Pons (tissue), 1 donor: ENCODE data around the gene PNPT1.
A peak's percentile ranks its signal among the peaks of the same experiment; 100 is the strongest.
"Not testable (repeated sequence)": the region's sequence is repeated elsewhere in the genome, so short reads cannot be mapped to it uniquely, and the experiment has no call there.

Source experiments
- DNase-seq: peaks from one replicate; pipeline ENCODE4 v3.0.0-alpha.2; 2016; ENCODE audit warnings: low spot score

The PNPT1 gene

DNA sequence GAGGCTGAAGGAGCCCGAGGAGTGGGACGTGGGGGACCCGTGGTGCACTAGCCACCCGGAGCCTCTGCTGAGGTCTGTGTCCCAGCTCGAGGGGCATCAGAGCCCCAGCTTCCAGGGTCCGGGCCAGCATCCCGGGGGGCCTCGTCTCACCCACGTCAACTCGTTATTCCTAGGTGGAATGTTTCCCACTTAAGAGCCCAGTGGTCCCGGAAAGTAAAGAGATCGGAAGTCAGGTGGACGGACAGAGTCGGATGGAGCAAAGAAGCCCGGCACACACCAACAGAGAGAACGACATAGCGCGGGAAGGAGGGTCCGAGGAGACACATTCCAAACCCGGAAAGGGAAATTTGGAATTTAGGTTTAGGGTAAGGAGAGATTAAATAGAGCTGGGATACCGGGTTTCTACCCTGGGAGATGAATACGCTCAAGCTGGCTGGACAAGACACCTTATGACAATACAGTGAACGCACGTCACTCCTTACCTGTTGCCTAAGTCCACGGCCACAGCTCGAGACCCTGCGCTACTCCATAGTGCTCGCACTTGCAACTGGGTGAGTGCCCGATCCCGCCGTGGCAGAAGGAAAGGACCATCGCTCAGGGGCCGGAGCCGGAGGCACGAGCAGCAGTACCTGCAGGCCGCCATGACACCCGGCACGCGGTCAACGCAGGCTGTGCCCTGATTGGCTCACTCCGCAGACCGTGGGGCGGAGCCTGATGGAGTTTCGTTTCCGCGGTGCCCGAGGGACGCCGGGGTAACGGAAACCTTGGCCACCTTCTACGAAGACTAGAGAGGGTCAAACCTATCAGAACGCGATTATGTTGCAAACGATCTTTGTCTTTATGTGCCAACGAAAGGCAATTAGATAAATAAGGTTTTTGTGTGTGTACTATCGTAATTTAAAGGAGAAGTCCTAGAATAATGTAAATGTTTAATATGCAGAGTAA lies at the start of gene PNPT1:
TSS of gene PNPT1 (minus strand) at position 664 of the 945 bp plus-strand sequence. CDS start at position 643, 21 bp downstream.
- DNase-seq, result peak; percentile 92

GRCh38 chr2:55742996-55743395 lies 49.4 kb upstream of the PNPT1 start:
- DNase-seq, result no peak

DNA sequence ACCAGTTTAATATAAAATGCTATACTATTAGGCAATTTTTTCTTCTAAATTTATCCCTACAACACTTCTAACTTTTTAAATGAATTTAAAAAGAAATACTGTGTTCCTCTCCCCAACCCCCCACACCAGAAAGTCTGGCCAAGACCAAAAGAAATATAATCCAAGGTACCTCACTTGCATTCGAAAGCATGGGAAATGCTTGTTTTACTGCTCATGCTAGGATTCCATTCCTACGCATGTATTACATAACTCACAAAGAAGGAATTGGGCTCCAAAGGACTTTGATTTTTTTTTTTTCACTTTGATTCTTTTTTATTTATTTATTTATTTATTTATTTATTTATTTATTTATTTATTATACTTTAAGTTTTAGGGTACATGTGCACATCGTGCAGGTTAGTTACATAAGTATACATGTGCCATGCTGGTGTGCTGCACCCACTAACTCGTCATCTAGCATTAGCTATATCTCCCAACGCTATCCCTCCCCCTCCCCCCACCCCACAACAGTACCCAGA lies 42.4 kb upstream of the PNPT1 start:
- not testable (repeated sequence) for DNase-seq

GRCh38 chr2:55734726-55735125 lies 41.1 kb upstream of the PNPT1 start:
- no peak for DNase-seq

GRCh38 chr2:55733335-55733734 lies 39.7 kb upstream of the PNPT1 start:
- no peak for DNase-seq

DNA sequence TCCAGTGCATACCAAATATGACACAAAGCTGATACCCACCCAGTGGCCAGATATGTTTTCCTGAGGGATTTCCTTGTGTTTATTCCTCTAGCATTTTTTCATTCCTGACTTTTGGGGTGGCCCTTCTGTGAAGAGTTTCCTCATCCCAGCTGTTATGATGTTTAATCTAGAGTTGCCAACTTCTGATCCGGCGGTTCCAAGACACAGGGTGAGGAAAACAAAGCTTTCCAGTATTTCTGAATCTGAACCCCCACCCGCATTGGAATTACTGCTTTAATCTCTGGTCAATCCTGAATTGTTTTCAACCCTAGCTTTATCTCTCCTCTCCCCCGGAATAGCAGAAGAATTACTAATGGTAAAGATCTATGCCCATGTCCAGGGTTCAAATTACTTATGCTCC lies 39.2 kb upstream of the PNPT1 start:
- no peak for DNase-seq

GRCh38 chr2:55729136-55729685 lies 35.6 kb upstream of the PNPT1 start:
- no peak for DNase-seq

DNA sequence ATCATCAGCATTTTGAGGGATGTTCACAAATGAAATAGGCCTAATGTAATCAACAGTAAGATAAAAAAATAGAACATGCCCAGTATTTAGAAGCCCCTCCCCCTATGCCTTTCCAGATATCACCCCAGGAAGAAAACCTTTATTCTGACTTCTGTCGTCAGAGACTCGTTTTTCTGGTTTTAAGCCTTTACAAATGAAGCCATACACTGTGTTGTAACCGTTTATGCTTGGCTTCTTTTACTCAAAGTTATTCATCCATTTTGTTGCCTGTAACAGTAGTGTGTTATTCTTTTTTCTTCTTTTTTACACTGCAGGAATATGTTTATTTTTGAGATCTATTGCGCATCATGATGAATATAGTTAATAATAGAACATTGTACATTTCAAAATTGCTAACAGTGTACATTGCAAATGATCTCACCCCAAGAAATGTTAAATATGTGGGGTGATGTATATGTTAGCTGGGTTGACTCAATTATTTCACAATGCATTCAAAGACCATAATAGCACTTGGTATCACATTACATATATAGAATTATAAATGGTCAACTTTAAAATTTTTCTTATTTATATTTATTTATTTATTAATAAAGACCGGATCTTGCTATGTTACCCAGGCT lies 28.1 kb upstream of the PNPT1 start:
- no peak for DNase-seq

- no peak for DNase-seq
These were observed 26.8 kb upstream of the PNPT1 start for GRCh38 chr2:55720417-55720816.

DNA sequence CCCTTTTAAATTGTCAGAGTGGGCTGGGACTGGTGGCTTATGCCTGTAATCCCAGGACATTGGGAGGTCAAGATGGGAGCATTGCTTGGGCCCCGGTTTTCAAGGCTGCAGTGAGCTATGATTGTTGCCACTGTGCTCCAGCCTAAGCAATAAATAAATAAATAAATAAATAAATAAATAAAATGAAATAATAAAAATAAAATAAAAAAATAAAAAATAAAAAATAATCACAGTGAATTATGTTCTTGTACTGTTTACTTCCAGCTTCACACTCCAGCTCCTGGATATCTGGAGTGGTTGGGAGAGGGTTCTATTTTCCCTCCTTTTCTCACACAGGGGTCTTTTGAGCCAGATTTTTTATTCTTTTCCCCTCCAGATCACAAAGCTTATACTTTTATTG lies 26.2 kb upstream of the PNPT1 start:
- no peak for DNase-seq

DNA sequence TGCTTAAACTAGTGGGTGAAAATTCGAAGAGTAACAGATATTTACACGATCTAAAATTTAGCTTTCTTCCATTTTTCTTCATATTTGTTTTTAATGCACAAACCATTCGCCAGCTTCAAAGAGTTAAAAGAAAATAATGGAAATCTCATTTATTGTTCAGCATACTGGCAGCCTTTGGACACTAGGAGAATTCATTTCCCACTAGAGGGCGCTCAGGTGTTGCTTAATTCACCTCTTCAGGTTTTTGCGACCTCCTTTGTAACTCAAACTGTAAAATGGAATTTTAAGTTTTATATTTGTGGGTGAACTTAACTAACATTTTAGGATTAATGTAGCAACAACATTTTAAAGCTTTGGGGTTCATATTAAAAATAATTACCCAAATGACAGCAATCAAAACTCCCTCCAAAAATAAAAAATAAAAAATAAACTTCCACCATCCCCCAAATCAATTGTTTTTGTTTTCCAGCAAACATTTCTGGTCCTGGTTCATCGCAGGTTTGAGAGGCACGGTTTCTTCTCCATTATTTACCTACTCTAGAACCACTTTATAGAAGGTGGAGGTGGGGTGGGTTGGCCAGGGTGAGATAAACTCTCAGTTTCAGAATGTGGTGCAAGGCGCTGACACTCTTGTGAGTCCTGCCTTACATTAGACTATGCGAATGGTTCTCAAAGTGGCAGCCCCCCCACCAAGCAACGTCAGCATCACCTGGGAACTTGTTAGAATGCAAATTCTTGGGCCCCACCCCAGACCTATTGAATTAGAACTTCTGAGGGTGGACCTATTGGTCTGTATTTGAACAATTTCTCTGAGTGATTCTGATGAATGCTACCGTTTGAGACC lies 24.7 kb upstream of the PNPT1 start:
- peak; percentile 83 for DNase-seq

DNA sequence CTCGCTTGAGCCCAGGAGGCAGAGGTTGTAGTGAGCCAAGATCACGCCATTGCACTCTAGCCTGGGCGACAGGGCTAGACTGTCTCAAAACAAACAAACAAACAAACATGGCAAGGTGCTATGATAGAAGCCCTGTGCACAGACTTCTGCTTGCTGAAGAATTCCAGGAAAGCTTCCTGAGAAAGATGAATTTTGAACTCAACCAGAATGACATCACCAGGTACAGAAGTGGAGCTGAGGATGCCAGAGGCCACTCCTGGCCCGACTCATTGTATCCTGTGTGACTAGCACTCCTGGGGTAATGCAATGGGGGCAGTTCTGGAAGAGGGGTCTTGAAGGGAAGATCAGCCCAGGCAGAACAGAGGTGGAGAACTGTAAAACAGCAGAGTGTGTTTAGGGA lies 22.0 kb upstream of the PNPT1 start:
- no peak for DNase-seq

DNA sequence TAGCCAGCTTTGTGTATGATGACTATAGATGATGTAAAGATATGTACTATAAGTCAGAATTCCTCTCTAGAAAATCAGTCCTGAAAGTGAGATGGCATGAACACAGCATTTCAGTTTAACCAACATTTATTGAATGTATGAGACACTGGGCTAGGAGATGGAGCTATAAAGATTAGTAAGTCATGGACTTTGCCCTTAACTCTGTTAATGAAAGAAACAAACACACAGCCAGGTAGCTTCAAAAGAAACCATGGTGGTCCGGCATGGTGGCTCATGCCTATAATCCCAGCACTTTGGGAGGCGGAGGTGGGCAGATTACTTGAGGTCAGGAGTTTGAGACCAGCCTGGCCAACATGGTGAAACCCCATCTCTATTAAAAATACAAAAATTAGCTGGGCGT lies 21.5 kb upstream of the PNPT1 start:
- DNase-seq, result not testable (repeated sequence)

DNA sequence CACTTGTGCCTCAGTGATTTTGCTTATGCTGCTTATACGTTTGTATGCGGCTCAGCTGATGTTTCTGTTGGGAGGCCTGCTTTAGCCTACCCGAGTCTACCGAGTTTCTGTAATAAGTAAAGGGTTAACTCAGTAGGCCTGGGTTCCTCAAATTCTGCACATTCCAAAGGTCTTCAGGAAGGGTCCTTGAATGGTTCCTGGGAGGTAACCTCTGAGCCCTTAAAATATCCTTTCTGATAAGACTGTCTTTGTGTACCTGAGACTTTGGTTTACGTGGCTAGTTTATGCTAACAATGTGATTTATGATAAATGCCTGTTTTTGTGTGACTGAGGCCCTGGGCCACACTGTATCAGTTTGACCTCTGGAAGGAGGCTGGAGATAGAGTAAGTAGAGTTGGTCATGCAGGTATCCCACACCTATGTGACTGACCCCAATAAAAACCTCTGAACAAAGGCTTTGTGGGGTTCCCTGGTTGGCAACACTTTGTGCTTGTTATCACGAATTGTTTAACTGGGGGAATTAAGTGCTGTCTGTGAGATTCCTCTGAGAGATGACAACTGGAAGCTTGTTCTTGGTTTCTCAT lies 18.9 kb upstream of the PNPT1 start:
- DNase-seq, result no peak

DNA sequence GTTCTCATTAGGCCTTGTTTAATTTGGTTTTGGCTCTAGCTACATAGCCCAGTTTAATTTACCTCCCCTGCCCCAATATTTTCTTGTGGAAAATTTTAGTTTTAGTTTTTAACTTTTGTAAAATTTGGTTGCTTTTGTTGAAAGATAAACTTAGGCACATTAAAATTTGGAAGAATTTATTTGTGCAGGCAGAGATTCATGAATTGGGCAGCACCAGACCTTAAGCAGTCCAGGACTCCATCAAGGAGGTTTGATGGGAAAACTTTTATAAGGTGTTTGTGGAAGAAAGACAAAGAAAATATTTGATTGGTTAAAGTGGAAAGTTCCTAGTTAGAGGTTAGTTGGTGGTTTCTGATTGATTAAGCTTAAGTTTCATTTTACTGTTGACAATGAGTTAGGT lies 16.4 kb upstream of the PNPT1 start:
- no peak for DNase-seq

- DNase-seq, result peak; percentile 97
These were observed 14.1 kb upstream of the PNPT1 start for GRCh38 chr2:55707751-55708150.

DNA sequence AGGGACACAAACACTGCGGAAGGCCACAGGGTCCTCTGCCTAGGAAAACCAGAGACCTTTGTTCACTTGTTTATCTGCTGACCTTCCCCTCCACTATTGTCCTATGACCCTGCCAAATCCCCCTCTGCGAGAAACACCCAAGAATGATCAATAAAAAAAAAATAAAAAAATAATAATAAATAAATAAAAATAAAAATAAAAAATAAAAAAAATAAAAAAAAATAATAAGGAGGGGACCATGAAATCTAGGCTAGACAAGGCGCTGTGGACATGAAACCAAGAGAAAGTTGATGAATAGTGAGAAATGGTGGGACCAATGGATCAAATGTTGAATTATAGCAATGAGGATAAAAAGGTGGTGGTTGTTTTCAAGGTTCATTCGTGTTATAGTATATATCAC lies 12.6 kb upstream of the PNPT1 start:
- DNase-seq, result not testable (repeated sequence)

DNA sequence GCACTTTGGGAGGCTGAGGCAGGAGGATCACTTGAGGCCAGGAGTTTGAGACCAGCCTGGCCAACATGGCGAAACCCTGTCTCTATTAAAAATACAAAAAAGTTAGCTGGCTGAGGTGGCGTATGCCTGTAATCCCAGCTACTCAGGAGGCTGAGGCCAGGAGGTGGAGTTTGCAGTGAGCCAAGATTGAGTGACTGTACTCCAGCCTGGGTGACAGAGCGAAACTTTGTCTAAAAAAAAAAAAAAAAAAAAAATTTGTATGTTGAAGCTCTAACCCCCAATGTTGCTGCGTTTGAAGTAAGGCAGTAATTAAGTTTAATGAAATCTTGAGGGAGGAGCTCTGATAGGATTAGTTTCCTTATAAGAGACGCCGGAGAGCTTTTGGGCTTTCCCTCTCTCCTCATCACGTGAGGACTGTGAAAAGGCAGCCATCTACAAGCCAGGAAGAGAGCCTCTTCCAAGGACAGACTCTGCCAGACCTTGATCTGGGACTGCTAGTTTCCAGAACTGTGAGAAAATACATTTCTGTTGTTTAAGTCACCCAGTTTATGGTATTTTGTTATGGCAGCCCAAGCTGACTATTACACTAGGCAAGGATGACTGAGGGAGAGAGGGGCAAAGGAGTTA lies 11.5 kb upstream of the PNPT1 start:
- DNase-seq, result no peak

- no peak for DNase-seq
These were observed 9.7 kb upstream of the PNPT1 start for GRCh38 chr2:55703350-55703749.

GRCh38 chr2:55692740-55693139 lies 904 bp downstream of the PNPT1 start:
- DNase-seq, result not testable (repeated sequence)

- no peak for DNase-seq
These were observed 21.0 kb downstream of the PNPT1 start for GRCh38 chr2:55672630-55673029.
